HG03175 (cell line): ENCODE data around the gene TUSC2.
"Not testable (repeated sequence)": the region's sequence is repeated elsewhere in the genome, so short reads cannot be mapped to it uniquely, and the experiment has no call there.

Experiments
- ATAC-seq: cut with Tn5 transposase; IDR thresholded peaks from one replicate; pipeline ENCODE4 v1.9.1; 2021; ENCODE audit warnings: mild to moderate bottlenecking, moderate library complexity; ENCODE audit not compliant: unreplicated experiment

TUSC2 gene

GRCh38 chr3:50297384-50297775 is 30.6 kb downstream of the TUSC2 start:
- ATAC-seq = no peak

- ATAC-seq = no peak
Measured at GRCh38 chr3:50296721-50297383, 31.2 kb downstream of the TUSC2 start.

- ATAC-seq = no peak
Measured at GRCh38 chr3:50295553-50296431, 32.2 kb downstream of the TUSC2 start.

GRCh38 chr3:50294492-50295403 is 33.3 kb downstream of the TUSC2 start:
- ATAC-seq = no peak

GRCh38 chr3:50294089-50294488 is 33.9 kb downstream of the TUSC2 start:
- ATAC-seq = no peak

GRCh38 chr3:50293079-50293801 is 34.8 kb downstream of the TUSC2 start:
- ATAC-seq = no peak

- ATAC-seq = peak; percentile 96
Measured at GRCh38 chr3:50292159-50293078, 35.6 kb downstream of the TUSC2 start, which contains the start of gene IFRD2. Gene IFRD2 (minus strand): TSS chr3:50292429. CDS start chr3:50292274, 155 bp downstream.

- no peak for ATAC-seq
Measured at GRCh38 chr3:50290161-50290641, 37.8 kb downstream of the TUSC2 start.

GRCh38 chr3:50289130-50289529 is 38.9 kb downstream of the TUSC2 start:
- no peak for ATAC-seq

- no peak for ATAC-seq
Measured at GRCh38 chr3:50288387-50289007, 39.5 kb downstream of the TUSC2 start.

- no peak for ATAC-seq
Measured at GRCh38 chr3:50287262-50287661, 40.8 kb downstream of the TUSC2 start.

- no peak for ATAC-seq
Measured at GRCh38 chr3:50286322-50287227, 41.4 kb downstream of the TUSC2 start.

- not testable (repeated sequence) for ATAC-seq
Measured at GRCh38 chr3:50284121-50284520, 43.9 kb downstream of the TUSC2 start.

GRCh38 chr3:50279255-50280016 is 48.6 kb downstream of the TUSC2 start:
- no peak for ATAC-seq

- no peak for ATAC-seq
Measured at GRCh38 chr3:50278880-50279224, 49.2 kb downstream of the TUSC2 start, which contains the start of gene LSMEM2. Gene LSMEM2 (plus strand): TSS chr3:50279087. CDS start chr3:50279114, 27 bp downstream.

- ATAC-seq = no peak
Measured at GRCh38 chr3:50278123-50278879, 49.7 kb downstream of the TUSC2 start.
